Hippocampal formation (tissue), 2 donors: ENCODE measurements around the gene ENO2.

Source experiments
- DNase-seq, 2 donors: peaks; one replicate each; lab custom pipeline; 2025; lab: John Stamatoyannopoulos, UW

Gene ENO2

GRCh38 chr12:6948873-6949594 lies 34.7 kb downstream of the ENO2 start:
- no peak for DNase-seq

DNA sequence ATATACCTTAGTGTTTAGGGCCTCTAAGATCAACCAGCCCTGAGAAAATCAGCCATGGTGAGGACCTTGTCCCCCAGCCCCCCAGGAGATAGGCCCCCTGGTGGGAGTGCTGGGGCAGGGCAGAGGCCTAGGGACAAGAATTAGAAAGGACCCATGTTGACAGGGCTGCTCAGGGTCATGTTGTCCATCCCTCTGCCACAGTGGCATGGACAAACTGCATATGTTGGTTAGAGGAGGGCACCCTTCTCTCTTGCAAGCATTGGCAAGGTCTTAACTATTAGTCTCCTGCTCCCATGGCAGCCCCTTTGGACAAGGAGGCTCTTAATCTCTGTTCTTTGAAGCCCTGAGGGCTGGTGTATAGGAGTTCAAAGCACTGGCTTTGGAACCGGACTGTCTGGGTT lies 36.0 kb downstream of the ENO2 start:
- no peak for DNase-seq

- DNase-seq, result no peak
Measured at GRCh38 chr12:6950811-6951540, 36.6 kb downstream of the ENO2 start, which contains the start of gene PTPN6. PTPN6 (plus strand) TSS chr12:6951356; CDS start chr12:6951513, 157 bp downstream.

GRCh38 chr12:6951551-6952120 lies 37.3 kb downstream of the ENO2 start:
- DNase-seq, result no peak

- DNase-seq, result no peak
Measured at GRCh38 chr12:6952121-6952862, 37.9 kb downstream of the ENO2 start.

DNA sequence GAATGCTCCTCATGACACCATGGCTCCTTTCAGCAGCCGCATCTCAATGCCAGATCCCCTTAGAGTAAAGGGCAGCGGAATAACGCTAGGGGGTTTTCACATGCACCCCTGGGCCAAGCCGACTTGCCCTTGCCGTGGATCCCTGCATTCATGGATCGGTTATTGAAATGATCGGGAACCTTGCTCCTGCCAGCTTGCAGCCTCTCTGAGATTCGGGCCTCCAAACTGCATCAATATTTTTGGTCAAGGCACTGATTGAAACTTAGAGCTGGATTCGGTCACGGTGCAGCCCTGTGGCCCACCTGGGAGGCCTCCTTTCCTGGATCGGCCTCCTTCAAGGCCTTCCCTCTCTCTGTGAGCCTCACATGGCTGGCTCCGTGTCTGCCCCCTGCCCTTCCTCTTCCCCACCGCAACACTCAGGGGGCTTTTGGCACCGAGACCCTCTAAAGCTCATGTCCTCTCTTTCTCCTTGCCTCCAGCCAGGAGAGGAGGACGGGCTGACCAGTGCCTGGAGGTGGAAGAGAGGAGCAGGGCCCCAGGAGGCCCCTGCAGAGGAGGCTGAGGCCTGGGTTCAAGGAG lies 38.6 kb downstream of the ENO2 start:
- no peak for DNase-seq

GRCh38 chr12:6953442-6954315 lies 39.3 kb downstream of the ENO2 start:
- DNase-seq, result peak in 1 of 2 donors; percentile 47

DNA sequence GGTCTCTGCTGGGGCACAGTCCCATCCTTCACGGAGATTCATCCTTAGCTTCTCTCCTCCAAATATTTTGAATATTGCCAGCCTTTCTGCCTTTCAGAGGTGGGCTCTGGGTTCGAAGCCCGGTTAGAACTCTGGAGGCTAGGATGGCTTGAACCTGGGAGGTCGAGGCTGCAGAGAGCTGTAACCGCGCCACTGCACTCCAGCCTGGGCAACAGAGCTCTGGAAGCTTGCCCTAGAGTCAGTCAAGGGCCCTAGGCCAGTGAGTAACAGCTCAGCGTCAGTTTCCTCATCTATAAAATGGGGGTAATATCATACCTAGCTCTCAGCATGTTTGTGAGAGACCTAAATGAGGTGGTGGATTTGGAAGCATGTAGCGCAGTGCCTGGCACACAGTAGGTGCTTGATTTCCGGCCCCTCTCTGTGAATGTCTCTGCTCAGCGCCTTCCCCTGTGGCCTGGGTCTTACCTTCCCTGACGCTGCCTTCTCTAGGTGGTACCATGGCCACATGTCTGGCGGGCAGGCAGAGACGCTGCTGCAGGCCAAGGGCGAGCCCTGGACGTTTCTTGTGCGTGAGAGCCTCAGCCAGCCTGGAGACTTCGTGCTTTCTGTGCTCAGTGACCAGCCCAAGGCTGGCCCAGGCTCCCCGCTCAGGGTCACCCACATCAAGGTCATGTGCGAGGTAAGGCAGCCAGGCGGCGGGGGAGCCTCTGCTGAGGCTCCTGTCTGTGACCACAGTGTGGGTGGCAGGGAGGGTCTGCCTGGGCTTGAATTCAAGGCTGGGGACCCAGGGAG lies 40.1 kb downstream of the ENO2 start:
- DNase-seq, result no peak

GRCh38 chr12:6955108-6956020 lies 41.0 kb downstream of the ENO2 start:
- no peak for DNase-seq

DNA sequence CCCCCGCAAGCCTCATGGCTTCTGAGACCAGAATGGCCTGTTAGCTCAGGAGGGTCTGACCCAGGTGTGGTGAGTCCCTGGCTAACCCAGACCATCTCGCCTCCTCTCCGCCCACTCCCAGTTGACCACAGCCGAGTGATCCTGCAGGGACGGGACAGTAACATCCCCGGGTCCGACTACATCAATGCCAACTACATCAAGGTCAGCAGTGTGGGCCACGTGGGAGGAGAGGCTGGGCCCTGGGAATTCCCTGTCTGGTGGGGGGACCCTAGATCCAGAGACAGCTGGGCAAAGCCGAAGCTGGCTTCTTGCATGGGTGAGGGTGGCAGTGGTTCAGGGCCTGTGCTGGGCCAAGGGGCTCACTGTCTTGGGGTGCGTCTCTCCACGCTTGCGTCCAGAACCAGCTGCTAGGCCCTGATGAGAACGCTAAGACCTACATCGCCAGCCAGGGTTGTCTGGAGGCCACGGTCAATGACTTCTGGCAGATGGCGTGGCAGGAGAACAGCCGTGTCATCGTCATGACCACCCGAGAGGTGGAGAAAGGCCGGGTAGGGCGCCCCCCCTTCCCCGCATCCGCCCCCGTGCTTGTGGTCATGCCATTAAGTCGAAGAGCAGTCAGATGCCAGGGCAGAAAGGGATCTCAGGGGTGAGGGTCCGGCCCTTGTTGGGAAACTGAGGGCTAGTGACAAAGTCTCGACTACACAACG lies 41.8 kb downstream of the ENO2 start:
- no peak for DNase-seq

- DNase-seq, result no peak
Measured at GRCh38 chr12:6957151-6957701, 42.8 kb downstream of the ENO2 start.

DNA sequence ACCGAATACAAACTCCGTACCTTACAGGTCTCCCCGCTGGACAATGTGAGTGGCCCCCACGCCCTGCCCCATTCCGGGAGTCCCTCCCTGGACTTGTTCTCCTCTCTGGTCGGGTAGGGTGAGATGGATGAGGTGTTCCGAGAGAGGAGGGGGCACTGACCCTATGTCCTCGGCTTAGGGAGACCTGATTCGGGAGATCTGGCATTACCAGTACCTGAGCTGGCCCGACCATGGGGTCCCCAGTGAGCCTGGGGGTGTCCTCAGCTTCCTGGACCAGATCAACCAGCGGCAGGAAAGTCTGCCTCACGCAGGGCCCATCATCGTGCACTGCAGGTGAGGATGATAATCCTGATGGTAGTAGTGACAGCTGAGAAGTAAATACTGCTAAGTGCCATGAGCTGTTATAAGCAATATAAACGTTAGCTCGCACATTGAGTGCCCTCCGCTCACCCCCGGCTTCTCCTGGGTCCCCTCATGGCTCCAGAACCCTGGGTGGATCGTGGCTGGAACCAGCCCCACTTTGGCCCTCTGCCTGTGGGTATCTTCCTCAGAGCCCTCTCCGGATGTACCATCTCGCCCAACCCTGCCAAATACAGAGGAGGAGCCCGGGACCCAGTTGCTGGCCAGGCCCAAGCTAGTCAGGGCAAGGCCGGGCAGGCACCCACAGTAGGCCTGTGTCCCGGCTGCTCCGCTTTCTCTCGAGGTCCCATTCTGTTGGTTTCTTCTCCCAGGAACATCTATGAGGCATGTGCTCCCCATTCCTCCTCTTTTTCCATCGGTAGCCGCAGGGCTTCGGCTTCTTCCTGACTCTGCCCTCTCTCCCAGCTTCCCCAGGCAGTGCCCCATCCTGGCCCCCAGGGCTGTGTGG lies 43.6 kb downstream of the ENO2 start:
- DNase-seq, result no peak

- no peak for DNase-seq
Measured at GRCh38 chr12:6958609-6959057, 44.3 kb downstream of the ENO2 start.

- DNase-seq, result no peak
Measured at GRCh38 chr12:6959058-6959804, 44.9 kb downstream of the ENO2 start.

GRCh38 chr12:6959805-6960592 lies 45.6 kb downstream of the ENO2 start:
- DNase-seq, result no peak
